ENCODE results near the gene RPS16.

RPS16 gene

DNA sequence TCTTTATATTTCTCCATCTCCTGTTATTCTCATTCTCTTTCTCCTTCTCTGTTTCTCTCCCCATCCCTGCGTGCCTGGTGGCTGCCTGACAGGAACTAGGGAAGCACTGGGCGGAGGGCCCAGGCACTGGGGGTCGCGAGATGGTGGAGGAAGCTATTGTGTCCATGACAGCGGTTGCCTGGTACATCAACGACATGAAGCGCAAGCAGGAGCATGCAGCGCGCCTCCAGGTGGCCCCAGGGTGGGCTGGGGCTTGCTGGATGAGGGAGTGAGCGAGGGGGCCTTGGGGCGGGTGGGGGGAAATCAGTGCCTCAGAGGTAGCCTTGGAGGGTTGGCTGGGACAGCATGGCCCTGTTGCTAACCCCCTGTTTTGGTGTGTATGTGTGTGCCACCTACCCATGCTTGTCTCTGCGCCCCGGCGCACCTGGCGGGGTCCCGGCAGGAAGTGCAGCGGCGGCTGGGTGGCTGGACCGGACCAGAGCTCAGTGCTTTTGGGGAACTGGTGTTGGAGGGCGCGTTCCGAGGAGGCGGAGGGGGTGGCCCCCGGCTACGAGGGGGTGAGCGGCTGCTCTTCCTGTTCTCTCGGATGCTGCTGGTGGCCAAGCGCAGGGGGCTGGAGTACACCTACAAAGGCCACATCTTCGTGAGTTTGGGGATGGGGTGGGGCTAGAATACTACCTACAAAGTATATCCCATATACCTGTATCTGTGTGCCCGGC, 18.1 kb downstream of the RPS16 start:
- DNase-seq, result no peak

- DNase-seq, result no peak
These were observed 19.3 kb downstream of the RPS16 start for GRCh38 chr19:39416152-39417120.

DNA sequence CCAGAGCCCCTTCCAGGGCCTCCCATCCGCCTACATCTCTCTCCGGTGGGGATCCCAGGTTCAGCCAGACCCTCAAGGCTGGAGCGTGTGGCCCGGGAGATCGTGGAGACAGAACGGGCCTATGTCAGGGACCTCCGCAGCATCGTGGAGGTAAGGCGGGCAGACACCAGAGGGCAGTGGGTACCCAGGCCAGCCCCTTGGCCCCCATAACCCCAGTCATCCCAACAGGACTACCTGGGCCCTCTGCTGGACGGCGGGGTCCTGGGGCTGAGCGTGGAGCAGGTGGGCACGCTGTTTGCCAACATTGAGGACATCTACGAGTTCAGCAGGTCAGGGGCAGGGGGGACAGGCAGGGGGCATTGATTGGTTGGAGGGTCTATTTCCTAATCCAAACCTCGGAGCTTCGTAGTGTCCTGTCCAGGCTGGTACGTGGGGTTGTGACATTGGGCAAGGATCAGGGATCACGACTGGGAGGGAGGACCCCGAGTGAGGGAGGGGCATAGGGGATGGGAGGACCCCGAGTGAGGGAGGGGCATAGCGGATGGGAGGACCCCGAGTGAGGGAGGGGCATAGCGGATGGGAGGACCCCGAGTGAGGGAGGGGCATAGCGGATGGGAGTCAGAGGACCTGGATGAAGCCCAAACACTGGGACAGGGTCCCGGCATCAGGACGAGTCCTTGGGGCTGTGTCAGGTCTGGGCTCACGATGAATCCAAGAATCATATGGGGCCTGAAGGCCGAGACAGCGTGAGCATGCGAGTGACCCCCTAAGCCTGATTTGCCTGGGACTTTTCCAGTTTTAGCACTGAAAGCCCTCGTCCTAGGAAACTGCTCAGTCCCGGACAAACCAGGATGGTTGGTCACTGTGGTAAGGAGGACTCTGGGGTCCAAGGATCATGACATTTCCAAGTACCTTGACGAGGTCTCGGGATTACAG, 20.4 kb downstream of the RPS16 start:
- DNase-seq, result no peak

DNA sequence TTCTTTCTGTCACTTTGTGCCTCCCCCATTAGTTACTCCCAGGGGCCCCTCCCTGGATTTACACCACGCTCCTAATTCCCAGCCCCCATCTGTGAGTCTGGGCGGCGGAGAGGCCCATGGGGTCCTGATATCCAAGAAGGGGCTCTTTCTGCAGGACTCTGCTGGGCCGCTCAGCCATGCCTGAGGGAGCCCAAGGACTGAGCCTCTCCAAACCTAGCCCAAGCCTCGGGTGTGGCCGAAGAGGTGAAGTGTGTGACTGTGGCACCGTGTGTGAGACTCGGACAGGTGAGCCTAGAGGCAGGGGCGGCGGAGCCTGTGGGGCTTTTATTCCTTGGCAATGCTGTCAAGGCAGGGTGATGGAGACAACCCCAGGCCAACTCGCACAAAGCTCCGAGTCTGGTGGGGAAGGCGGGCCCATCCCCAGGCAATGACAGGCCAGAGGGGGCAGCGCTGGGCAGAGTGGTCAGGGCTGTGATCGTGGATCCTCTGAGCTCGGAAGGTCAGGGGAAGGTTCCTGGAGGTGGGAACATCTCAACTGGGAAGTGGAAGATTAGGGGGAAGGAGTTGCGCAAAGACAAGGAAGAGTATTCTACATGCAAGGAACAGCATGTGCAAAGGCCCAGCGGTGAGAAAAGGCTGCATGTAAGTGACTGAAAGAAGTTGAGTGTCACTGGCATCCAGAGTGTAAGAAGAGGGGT, 21.7 kb downstream of the RPS16 start:
- DNase-seq, result no peak

DNA sequence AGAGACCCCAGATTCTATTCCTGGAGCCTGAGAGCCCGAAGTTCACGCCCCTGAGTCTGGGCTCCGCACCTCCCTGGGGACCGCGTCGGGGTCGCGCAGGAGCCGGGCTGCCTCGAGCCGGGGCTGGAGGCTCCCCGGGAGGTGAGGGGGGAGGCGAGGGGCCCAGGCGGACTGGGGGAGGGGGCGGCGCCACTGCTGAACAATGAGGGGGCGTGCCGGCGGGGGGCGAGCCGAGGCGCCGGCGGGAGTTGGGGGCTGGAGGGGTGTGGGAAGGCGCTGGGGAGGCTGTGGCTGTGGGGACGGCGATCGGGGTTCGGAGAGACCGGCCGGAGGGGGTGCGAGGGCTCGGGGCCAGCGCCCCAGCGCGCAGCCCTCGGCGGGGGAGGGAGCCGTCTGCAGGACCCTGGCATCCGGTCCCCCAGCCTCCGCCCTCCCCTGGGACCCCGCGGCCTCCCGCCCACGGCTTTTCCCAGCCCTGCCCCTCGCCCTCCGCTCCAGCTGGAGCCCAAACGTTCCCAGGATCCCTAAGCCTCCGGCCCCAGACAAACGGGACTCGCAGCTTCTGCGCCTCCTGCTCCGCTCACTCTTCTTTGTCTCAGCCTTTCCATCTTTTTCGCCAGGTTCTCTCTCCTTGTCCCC, 22.4 kb downstream of the RPS16 start:
- DNase-seq, result peak; percentile 73

- no peak for DNase-seq
These were observed 22.9 kb downstream of the RPS16 start for GRCh38 chr19:39412867-39413271.

GRCh38 chr19:39412100-39412866, 23.5 kb downstream of the RPS16 start, which contains the start of gene PLEKHG2:
PLEKHG2 (plus strand) TSS chr19:39412669; CDS start chr19:39414087, 1,418 bp downstream.
- DNase-seq, result peak; percentile 98

- peak; percentile 86 for DNase-seq
These were observed 24.0 kb downstream of the RPS16 start for GRCh38 chr19:39411832-39412099.

DNA sequence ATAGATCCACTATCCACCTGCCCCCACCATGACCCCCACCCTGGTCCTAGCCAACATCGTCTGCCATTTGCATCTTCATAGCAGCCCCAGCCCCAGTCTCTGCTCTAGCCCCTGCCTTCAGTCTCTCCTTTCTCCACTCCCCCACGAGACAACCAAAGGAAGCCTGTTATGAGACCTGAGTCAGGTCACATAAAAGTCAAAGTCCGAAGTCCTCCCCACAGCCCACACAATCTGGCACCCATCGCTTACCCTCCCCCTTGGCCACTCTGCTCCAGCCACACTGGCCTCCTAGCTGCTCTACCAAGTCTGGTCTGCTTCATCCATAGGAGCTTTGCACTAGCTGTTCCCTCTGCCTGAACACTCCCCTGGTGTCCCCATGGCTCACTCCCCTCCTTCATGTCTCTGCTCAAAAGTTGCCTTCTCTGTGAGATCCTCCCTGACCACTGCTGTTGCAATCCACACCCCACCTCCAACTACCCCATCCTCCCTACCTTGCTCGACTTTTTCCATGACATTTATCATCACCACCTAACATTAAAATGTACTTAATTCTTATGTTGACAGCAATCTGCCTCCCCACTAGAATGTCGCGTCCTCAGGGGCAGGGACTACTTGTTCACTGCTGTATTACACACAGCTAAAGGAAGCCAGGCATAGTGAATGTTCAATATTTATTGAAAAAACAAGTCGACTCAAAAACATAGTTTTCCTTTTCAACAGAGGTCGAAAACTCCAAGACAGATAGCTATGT, 24.5 kb downstream of the RPS16 start:
- no peak for DNase-seq

- DNase-seq, result no peak
These were observed 25.0 kb downstream of the RPS16 start for GRCh38 chr19:39410831-39411080.

DNA sequence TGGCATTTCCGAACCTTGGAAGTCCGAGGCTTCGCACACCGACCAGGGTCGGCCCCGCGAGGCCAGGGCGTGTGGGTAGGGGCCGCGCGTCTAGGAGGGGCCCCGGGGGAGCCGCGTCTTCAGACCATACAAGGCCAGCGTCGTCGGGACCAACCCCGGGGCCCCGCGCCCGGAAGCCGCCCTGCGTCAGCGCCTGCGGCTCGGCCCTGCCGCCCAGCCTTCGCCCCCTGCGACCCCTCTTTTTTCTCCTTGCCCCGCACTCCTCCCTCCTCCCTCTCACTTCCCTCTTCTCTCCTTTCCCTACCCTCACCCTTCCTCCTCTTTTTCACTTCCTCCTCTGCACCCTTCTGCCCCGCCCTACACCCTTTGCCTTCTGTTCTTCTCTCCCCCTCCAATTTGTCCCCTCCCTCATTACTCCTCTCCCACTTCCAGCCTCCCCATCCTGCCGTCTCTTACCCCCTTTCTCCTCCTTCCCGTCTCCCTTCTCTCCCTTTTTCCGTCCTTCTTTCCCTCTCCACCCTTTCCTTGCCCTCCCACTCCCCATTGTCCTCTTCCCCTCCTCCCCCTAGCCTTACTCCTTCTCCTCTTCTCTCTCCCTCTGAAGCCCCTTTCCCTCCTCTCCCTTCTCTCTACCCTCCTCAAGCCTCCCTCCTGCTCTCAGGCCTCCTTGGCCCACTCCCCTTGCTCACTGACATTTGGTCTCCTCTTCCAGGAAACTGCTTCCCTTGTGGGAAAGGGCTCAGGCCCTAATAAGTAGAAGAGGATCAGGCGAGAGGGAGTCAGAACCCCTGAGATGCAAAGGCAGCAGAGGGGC, 25.5 kb downstream of the RPS16 start:
- DNase-seq, result peak; percentile 37

DNA sequence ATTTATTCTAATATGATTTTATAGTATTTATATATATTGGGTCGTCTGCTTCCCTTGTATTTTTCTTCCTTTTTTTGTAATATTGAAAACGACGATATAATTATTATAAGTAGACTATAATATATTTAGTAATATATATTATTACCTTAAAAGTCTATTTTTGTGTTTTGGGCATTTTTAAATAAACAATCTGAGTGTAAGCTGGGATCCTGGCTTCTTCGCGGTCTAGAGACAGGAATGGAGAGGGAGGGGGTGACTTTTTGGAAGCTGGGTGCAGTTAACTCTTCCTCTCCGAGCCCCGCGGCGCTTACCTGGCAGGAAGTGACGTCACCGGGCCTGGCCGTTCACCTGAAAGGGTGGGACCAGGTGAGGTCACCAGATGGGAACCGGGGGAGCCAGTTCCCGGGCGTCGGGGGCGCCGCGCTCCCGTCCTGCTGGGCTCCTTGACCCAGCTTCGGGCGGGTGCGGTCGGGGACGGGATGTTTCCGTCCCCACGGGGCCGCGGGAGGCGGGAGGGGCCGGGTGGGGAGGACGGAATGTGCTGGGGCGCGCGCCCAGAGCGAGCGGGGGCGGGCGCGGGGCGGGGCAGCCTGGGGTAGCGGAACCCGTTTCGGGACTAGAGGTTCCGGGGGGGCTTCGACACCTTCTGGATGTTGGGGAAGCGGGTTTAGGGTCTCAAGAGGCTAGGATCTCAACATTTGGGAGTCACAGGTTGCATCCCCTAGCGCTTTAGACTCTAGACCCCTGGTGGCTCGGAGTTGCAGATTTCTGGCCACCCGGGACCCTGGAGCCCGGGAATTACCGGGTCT, 26.3 kb downstream of the RPS16 start:
- DNase-seq, result peak; percentile 97

DNA sequence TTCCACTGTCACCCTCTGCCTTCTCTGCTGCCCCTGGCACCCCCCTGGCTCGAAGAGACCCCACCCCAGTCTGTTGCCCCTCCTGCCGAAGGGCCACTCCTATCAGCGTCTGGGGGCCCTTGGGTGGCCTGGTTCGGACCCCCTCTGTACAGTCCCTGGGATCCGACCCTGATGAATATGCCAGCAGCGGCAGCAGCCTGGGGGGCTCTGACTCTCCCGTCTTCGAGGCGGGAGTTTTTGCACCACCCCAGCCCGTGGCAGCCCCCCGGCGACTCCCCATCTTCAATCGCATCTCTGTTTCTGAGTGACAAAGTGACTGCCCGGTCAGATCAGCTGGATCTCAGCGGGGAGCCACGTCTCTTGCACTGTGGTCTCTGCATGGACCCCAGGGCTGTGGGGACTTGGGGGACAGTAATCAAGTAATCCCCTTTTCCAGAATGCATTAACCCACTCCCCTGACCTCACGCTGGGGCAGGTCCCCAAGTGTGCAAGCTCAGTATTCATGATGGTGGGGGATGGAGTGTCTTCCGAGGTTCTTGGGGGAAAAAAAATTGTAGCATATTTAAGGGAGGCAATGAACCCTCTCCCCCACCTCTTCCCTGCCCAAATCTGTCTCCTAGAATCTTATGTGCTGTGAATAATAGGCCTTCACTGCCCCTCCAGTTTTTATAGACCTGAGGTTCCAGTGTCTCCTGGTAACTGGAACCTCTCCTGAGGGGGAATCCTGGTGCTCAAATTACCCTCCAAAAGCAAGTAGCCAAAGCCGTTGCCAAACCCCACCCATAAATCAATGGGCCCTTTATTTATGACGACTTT, 27.1 kb downstream of the RPS16 start:
- DNase-seq, result peak; percentile 24

DNA sequence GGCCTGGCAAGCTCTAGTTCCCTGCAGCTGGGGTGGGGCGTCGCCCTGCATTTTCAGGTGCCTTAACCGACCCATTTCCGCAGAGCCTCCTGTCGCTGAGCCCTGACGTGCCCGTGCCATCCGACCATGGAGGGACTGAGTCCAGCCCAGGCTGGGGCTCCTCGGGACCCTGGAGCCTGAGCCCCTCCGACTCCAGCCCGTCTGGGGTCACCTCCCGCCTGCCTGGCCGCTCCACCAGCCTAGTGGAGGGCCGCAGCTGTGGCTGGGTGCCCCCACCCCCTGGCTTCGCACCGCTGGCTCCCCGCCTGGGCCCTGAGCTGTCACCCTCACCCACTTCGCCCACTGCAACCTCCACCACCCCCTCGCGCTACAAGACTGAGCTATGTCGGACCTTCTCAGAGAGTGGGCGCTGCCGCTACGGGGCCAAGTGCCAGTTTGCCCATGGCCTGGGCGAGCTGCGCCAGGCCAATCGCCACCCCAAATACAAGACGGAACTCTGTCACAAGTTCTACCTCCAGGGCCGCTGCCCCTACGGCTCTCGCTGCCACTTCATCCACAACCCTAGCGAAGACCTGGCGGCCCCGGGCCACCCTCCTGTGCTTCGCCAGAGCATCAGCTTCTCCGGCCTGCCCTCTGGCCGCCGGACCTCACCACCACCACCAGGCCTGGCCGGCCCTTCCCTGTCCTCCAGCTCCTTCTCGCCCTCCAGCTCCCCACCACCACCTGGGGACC, 27.9 kb downstream of the RPS16 start:
- no peak for DNase-seq

GRCh38 chr19:39407410-39407659, 28.4 kb downstream of the RPS16 start:
- DNase-seq, result no peak

DNA sequence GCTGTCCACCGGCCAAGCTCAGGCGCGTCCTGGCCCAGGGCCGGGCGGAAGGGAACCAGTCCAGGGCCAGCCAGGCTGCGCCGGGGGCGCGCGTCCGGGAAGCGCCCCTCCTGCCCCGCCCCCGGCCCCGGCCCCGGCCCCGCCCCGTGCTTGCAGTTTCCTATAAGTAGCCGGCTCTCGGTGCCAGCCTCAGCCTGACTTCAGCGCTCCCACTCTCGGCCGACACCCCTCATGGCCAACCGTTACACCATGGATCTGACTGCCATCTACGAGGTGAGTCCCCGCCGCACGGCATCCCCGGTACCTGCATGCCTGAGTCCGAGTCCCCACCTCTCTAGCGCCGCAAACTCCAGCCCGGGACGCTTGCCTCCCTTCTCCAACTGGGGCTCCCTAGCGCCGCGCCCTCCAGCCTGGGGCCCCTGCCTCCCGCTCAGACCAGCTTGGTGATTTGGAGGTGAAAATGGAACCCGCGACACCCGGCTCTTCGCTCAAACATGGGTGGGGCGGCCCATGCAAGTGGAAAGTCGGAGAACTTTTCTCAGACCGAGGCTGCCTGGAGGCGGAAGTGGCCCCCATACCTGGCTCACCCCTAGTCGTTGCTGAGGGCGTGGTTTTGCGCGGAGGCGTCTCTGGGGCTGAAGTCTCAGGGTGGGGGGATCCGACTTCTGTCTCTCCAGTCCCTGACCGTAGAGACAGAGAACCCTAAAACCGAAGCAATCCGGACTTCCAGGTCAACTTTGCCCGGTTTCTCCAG, 28.9 kb downstream of the RPS16 start, which contains the start of gene ZFP36:
Gene ZFP36, plus strand, starts transcription at position 192 of the 754 bp plus-strand sequence. Its CDS starts 58 bp downstream, at position 250.
- peak; percentile 53 for DNase-seq
